ENCODE measurements around the gene ACTR1B.
"Not testable (repeated sequence)": the region's sequence is repeated elsewhere in the genome, so short reads cannot be mapped to it uniquely, and the experiment has no call there.

Gene ACTR1B

DNA sequence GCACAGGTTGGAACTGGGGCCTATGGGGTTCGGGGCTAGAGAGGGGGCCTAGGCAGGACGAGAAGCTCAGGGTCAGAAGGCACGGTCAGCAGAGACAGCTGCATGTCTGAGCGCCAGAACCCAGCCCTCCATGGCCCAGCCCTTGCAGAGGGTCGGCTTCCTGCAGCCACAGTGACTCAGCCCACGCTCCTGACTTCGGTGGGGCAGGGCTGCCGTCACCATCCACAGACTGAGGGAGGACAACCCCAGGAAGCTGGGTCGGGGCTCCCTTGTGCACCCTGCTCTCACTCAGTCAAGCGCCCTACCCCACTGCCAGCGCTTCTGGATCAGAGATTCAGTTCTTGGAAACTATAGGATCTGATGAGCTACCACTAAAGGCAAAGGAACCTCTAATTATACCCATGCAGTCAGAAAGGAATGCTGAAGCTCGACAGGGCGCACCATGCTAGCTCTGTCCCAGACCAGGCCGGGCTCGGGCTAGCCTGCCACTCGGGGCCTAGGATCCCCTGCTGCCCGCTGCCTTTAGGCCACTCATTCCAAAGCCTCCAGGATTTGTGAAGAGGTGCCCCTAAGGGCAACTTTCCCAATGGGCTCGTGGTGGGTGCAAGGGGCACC is 3.0 kb downstream of the ACTR1B start:
- intact Hi-C loops (cut with DNase I): no loop called here
- DNase-seq: peak in 1 of 10 donors; percentile 82

DNA sequence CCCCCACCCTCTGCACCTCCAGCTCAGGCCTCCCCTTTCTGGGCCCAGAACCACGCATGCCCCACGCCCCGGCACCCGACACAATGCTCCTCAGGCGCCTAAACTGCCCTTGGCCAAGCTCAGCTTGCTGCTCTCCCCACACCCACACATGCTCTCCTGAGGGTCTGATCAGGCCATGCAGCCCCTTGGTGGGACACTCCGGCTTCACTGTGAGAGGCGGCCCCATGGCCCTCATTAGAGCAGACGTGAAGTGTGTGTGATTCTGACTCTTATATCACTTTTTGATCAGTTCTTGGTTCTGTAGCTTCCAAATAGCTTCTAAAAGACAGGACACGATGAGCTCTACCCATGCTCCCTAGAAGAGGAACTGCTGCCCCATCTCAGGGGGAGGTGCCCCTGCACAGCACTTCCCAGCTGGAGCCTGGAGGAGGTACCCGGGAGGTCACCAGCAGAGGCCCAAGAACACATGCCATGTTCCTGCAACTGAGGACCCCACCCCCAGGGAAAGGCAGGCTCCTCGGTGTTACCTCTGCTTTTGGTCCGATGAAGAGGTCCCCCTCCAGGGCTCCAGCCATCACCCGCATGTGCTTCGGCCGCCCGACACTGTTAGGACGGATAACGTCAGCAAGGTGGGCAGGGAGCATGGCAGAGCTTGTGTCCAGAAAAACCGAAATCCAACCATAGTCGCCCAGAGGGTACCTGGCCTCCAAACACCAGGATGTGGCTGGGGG is 3.6 kb downstream of the ACTR1B start:
- no peak for DNase-seq
- intact Hi-C loops (cut with DNase I): no loop called here

DNA sequence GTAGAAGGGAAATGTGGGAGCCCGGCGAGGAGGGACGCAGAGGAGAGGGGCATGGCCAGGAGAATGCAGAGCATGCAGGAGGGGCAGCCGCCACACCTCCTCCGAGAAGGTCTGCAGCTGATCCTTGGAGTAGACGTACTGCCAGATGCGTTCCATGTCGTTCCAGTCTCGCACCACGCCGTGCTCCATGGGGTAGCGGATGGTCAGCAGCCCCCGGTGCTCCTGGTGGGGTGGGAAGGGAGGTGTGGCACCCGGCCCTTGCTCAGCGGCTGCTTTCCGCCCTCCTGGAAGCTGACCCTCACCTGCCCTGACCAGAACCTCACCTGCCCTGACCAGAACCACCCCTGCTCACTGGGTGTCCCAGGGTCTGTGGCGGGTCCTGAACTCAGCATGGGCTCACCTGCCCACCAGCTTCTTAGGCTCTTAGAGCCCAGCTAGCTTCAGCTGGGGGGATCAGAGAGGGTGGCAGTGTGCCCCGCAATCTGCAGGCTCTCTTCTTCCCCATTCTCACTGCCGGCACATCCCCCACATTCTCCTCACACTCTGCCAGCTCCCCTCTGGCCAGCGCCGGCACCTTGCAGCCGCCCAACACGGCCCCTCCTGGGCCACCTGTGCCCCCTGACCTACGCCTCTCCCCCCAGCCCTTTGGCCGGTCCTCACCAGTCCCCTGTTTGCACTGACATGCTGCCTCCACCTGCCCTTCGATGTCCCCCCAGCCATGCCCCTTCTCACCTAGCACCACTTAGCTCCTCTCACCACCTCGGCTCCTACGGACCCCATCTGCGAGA is 4.4 kb downstream of the ACTR1B start:
- intact Hi-C loops (cut with DNase I): no loop called here
- no peak for DNase-seq

DNA sequence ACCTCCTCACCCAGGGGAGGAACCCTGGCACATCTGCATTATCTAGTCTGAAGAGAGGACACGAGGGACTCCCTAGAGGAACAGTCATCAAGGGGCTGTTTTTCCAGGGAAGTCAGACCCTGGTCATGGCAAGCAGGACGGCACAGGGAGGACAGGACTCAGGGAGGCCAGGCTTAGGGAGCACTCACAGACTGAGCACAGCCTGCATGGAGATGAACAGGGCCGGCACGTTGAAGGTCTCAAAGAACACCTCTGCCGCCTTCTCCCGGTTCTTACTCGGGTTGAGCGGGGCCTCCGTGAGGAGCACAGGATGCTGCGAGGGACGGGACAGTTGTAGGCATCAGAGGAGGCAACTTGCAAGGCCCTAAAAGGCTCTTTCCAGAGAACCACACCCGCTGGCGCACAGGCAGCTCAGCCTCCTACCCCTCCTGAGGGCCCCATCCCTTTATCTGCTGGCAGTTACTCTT is 5.1 kb downstream of the ACTR1B start:
- no peak for DNase-seq
- intact Hi-C loops (cut with DNase I): no loop called here

DNA sequence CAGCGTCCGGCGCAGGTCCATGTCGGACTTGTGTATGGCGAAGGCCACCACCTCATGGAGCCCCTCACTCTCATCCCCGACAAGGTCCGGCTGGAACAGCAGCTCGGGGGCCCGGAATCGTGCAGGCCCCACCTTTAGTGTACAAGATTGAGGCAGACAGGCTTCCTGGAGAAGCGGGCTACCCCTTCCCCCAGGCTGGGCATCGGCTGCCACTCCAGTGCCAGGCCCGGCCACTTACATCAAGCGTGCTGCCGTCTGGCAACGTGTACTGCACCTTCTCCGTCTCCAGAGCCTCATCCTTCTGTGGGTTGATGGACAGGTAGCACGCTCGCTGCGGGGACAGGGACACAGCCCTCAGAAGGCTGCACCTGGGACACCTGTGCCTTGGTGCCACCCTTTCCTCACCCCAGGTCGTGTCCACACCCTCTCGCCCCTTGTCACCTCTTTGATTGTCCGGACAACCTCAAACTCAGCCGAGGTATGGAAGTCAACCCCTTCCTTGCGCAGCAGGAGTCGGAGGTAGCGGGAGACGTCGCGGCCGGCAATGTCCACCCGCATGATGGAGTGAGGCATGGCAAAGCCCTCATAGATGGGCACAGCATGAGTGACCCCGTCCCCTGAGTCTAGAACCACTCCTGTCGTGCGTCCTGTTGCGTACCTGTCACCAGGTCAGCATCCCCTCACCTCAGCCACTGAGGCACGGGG is 5.7 kb downstream of the ACTR1B start:
- intact Hi-C loops (cut with DNase I): no loop called here
- no peak for DNase-seq

DNA sequence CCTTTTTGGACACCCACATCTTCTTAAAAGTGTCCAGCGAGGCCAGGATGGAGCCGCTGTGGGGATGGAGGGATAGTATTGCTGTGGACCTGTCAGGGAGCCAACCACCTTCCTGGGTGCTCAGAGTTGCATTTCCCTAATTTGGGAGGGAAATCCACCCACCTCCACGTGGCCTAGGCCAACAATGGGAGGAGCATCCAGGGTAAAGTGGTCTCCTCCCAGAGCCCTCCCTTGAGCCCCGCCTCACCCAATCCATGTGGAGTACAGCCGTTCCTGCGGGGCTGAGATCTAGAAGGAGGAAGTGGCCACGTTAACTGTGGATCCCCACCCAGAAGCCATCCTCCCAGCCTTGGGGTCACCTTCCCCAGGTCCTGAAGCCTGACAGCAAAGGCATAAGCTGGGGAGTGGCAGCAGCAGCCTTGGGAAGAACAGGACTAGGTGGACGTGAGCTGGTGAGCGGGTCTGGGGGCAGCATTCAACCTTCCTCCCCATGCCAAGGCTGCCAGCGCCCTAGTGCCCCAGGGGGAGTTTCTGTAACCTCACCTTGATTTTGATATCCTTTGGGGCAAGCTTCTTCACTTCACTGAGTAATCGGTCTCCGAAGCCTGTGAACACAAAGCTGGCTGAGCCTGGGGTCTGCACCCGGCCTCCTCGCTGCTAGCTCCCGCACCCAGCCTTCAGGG is 6.8 kb downstream of the ACTR1B start:
- no peak for DNase-seq
- intact Hi-C loops (cut with DNase I): no loop called here

DNA sequence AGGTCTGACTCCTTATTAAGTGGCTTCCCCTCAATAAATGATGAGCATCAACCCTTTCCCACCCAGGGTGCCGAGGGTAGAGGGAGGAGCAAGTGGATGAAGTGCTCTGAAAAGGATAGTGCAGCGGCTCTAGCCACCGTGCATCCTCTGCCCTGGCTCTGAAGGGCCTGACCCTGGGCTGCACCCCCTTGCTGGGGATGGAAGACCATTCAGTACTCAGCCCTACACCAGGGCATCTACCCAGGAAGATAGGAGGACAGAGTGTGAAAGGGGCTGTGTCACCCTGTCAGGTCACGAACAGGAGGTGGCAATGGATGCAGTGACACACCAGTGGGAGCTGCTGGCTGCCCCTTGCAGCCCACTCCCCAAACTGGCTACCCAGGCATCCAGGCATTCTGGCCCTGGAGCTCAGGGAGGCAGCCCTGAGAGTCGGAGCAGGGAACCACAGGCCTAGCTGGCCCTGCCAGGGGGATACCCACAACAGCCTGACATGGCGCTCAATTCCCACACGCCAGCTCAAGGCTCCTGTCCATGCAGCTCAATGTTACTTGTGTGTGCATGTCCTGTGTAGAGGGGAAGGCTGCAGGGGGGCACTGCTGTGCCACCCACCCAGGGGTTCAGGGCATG is 7.6 kb downstream of the ACTR1B start:
- no peak for DNase-seq
- intact Hi-C loops (cut with DNase I): no loop called here

DNA sequence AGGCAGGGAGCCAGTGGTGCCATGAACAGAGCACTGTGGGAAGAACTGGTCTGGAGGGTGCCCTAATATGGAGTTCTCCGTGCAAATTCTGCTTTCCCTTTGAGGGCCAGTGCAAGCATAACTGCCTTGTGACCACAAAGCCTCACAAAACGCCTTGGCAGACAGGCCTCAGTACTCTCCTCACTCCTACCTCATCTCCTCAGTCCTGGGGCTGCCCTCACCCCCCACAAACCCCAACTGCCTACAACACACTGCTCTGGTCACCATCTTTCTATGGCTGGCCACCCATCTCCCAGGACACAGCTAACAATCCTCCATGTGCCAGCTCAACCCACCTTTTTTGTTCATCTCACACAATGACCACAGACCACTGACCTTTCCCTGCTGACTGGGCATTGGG is 9.1 kb downstream of the ACTR1B start:
- no peak for DNase-seq
- intact Hi-C loops (cut with DNase I): no loop called here

DNA sequence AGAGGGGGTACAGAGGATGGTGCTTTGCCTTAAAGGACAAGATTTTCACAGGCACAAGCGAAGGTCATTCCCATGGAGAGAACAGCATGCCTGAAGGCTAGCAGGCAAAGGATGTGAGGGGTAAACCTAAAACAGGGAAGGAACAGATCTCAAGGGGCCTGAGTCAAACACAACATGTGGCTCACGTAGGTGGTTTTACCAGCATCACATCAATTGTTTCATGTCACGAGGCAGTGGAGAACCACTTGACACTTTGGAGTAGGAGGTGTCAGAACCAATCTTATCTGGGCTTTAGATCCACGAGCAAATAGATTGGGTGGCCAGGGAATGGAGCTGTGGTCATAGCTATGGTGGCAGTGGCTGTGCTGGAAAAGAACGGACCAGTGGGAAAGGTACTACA is 9.5 kb downstream of the ACTR1B start:
- no peak for DNase-seq
- intact Hi-C loops (cut with DNase I): no loop called here

DNA sequence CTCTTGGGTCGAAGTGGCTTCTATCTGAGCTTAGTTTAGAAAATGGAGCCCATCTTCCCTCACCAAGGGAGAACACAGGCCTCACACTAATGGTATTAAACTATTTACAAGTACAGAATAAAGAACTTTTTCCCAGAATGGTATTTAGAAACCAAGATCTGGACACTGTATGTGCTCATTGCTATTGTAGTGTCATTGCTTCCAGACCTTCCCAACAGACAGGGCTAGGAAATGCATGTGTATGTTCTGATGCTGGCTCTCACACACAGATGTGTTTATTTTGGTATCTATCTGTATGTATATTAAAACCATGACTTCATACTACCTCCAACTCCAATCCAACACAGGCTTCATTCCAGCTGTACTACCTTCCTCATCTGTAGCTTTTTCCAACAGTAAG is 10.0 kb downstream of the ACTR1B start:
- intact Hi-C loops (cut with DNase I): no loop called here
- DNase-seq: no peak

DNA sequence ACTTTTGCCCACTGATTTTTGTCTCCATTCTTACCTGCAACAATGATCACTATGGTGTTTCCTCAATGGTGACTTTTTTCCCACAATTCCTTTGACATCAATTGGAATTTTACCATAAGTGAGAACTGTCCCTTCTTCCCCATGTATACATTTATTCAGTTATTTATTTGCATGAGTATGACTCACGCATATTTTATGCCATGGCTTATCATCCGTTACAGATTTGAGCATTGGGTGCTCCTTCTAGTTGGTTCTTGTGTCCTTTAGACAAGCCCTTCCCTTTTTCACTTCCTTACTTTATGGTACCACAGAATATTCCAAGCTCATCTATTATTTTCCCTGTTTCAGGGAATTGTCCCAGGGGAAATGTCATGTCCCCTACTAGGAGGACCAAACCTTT is 10.4 kb downstream of the ACTR1B start:
- DNase-seq: no peak
- intact Hi-C loops (cut with DNase I): no loop called here

DNA sequence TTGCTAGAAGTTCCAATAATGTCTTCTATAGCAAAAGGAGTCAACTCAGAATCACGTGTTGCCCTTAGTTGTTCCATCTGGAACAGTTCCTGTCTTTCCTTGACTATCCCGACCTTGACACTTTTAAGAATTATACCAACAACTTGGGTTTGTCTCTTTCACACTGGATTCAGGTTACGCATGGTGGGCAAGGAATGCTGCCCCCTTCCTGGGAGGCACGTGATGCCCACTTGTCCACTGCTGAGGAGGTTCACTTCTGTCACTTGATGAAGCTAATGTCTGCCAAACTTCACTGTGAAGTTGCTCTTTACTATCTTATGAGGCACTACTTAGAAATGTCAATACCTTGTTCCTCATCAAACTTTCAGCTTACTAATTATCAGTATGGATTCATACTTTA is 12.7 kb downstream of the ACTR1B start:
- DNase-seq: no peak
- intact Hi-C loops (cut with DNase I): no loop called here

DNA sequence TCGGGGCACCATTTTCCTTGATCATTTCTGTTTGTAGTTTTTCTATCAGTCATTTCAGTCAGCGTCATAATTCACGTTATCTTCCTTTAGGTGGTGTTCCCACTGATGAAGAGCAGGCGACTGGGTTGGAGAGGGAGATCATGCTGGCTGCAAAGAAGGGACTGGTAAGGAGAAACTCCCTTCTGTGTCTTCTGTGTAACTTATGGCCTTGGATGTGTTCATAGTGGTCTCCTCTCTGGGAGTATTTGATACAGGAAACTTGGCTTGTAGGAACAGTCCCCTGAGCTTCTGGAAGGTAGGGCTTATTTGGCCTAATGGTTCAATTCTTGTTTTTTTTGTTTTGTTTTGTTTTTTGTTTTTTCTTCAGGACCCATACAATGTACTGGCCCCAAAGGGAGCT is 16.9 kb downstream of the ACTR1B start:
- DNase-seq: no peak
- intact Hi-C loops (cut with DNase I): loop anchor here (10.0 kb wide), 1 partner anchor 58 kb away; no protein-coding TSS in a partner anchor

DNA sequence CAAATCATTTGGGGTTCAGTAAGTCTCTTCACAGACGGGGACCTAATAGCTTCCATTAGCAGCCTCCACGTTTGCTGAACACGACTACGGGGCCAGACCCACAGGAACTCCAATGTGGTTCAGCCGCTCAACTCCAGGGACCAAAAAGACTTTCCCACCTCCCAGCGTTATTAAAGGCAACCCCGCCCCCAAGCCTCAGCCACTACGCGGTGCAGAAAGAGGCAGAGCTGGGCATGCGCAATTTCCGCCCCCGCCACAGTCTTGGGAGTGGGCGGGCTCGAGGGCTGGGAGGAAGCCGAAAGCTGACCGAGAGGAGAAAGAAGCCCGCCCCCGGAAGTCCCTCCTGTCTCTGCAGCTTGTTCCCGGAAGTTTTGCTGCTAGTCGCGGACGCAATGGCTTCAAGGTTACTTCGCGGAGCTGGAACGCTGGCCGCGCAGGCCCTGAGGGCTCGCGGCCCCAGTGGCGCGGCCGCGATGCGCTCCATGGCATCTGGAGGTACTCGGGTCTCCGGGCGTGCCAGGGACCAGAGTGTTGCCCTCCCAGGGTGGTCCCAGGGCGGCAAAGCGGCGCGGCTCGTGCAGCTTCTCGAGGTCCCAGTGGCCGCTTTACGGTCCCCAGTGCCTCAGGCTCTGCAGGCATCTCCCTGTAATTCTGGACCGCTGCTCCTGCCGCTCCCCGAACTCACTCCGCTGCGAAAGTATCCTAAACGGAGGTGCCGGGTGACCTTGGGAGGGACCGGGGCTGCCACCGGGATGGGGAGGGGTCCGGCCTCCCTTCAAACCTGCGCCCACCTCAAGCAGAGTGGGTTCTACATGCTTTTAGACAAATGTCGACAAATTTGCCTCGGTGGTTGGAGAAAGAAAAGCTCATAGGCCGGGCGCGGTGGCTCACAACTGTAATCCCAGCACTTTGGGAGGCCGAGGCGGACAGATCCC is 17.9 kb downstream of the ACTR1B start, which contains the start of gene COX5B:
Gene COX5B (plus strand): TSS at position 368 of the 935 bp plus-strand sequence. CDS start 25 bp downstream, at position 393.
- peak; percentile 99 to 100 (median 99) for DNase-seq
- intact Hi-C loops (cut with DNase I): loop anchor here (1.0 to 10.0 kb wide), 2 partner anchors 17 to 59 kb away; no protein-coding TSS in a partner anchor

DNA sequence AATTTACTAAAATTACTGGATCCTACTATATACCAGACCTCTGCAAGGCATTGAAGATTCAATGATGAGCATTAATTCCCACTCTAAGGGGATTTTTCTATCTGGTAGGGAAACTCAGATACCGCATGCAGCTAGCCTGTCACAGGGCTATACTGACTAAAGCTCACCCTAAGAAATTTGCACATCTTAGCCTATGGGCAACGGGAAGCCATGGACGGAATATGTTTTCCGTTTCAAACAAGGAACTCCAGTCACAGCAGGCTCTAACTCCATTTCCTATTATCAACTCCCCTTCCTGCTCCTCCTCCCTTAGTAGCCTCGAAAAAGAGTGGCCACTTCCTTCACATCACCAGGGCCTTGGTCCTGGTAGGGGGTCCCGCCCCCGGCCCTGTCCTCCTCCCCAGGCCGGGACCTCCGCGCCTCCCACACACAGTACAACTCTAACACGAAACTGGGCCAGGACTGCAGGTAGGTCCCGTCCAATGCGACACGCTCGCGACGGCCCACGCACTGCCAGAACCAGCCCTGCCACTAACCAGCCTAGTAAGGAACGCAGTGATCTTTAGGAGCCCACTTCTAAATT is 18.6 kb downstream of the ACTR1B start:
- intact Hi-C loops (cut with DNase I): loop anchor here (1.0 to 10.0 kb wide), 2 partner anchors 18 to 60 kb away; no protein-coding TSS in a partner anchor
- DNase-seq: peak in 3 of 10 donors; percentile 65 to 93 (median 90)

DNA sequence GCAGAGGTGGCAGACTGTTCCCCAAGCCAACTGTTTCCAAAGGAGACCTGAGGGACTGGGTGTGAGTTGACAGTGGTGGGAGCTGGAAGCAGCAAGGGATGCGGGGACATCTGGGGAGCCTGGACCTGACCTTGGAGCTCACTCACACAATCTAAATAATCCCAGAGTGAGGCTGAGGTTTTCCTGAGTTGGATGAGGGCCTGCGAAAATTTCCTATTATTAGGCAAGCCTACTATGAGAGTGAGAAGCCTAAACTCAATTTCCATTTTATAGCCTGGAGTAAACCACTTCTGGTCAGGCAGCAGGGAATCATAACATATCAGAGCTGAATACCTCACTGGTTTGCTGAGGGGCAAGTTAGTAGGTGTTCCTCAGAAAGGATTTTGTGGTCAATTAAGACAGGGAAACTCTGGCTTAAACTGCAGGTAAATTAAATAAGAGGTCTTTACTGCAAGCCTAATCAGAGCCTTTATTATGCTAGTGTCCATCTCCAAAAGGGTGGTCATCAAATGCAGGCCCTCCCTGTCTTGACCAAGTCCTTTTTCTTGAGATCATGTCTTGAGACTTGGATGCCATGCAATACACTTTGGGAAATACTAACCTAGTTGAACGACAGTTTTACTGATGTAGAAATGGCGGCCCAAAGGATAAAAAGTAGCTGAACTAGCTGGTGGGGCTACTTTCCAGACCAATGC is 19.7 kb downstream of the ACTR1B start:
- no peak for DNase-seq
- intact Hi-C loops (cut with DNase I): loop anchor here (10.0 kb wide), 1 partner anchor 61 kb away; no protein-coding TSS in a partner anchor

DNA sequence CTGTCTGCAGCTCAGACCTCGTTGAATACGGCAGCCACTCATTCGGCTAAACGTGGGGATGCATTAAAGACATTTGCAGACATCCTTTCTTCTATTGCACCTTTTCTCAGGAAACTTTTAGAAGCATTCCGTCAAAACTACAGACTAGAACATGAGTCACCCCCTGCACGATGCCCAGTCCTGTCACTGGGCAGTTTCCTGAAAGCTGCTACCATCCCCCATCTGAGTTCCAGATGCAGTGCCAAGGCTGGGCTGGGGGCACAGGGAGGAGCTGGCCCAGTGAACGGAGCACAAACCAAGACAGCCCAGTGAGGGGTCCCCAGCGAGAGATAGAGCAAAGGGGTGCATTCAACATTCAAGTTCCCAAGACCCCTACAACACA is 37.8 kb downstream of the ACTR1B start:
- DNase-seq; intact Hi-C loops (cut with DNase I): not testable (repeated sequence)

Data from posterior cingulate gyrus (tissue), 11 donors.